HG02763 (cell line): ENCODE data around the gene NBL1.

Experiments
- ATAC-seq: cut with Tn5 transposase; IDR thresholded peaks from one replicate; pipeline ENCODE4 v1.9.1; 2021; ENCODE audit warnings: mild to moderate bottlenecking, moderate library complexity; ENCODE audit not compliant: unreplicated experiment

NBL1 gene

DNA sequence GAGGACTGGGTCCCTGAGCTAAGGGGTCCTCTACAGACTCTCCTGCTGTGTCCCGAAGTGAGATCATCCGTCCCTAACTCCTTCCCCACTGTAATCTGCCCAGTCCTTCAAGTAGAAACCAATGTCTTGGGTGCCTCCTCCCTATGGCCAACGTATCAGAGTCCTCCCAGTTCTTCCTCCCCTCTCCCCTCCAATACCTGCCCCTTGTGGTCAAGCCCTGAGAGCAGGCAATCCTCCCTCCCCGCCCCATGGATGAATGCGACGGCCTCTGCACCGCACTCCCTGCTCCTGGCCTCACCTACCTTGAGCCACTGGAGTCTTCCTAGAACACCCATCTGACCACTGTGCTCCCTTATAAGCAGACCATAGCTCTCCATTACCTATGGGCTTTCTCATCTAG lies 51.7 kb downstream of the NBL1 start:
- no peak for ATAC-seq

GRCh38 chr1:19696820-19697219 lies 52.7 kb downstream of the NBL1 start:
- no peak for ATAC-seq

GRCh38 chr1:19698181-19698580 lies 54.1 kb downstream of the NBL1 start:
- ATAC-seq = no peak

GRCh38 chr1:19700079-19700777 lies 56.1 kb downstream of the NBL1 start:
- no peak for ATAC-seq

- no peak for ATAC-seq
Observed at GRCh38 chr1:19703280-19703679, 59.2 kb downstream of the NBL1 start.

DNA sequence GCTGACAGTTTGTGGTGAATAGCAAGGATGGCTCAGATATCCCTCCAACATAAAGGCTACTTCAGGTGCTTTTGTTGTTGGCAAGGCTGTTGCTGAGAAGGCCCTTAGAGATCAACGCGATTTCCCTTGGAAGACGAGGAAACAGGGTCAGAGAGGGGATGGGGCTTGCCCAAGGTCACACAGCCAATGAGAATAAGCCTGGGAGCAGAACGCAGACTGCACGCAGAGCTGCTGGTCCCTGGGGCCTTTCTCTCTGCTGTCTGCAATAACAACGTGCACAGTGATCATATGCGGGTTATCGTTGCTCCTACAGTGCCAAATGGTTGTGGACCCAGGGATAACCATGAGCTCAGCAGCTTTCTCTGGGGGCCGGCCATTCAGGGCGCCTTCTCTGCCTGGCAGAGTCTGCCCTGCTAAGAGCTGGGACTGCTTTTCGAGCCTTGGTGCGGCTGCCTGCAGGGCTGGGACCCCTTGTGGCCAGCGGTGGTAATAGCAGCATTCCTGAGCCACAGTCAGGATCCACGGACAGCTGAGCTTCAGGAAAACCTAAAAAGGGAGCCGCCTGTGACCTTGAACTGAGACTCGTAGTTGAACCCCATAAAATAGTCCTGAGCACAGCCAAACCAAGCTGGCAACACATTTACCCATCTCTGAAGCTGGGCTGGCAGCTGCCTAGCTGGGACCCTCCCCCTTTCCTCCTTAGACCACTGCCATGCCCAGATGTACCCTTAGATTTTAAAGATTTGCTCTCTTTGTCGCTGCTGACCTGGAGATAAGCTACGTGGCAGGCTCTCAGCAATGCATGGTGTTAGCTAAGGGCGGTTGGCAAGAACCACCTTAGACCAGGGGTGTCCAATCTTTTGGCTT lies 60.4 kb downstream of the NBL1 start:
- no peak for ATAC-seq

DNA sequence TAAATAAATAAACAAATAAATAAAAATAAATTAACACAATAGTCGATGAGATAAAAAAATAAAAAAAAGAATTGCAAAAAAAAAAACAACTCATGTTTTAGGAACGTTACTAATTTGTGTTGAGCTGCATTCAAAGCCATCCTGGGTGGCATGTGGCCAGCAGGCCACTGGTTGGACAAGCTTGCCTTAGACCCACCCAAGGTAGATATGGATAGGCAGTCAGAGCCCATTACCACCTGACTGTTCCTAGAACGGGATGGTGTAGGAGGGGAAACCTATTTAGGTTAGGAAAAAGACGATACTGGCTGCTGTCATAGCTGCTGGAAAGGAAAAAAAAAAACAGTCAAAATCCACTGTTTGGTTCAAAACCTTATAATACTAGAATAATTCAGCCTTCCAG lies 61.4 kb downstream of the NBL1 start:
- no peak for ATAC-seq

DNA sequence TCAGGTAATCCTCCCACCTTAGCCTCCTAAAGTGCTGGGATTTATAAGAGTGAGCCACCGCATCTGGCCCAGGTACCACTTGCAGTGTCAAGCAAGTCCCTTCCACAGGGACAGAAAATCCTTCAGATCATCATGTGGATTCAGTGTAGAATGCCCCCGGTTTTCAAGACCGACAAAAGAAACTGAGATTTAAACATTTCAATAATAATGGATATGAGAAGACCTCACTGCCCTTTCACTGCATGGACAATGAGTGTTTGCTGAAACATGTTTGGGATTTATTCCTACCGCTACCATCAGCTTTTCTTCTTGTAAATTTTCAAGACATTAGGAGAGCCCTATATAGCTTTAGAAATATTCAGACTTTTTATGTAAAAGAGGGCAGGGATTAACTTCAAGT lies 62.0 kb downstream of the NBL1 start:
- no peak for ATAC-seq
